ENCODE measurements around the gene BBS9.

The BBS9 gene

DNA sequence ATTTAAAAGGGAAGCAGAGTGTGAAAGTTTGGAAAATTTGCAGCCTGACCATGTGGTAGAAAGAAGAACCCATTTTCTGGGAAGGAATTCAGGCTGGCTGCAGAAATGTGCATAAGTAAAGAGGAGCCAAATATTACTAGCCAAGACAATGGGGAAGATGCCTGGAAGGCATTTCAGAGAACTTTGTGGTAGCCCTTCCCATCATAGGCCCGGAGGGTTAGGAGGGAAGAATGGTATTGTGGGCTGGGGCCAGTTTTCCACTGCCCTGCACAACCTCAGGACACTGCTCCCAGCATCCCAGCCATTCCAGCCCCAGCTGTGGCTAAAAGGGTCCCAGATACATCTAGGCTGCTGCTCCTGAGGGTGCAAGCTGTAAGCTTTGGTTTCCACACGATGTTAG, 497.5 kb downstream of the BBS9 start:
- no peak for DNase-seq

- no peak for DNase-seq
Observed at GRCh38 chr7:33627741-33628140, 498.4 kb downstream of the BBS9 start.

DNA sequence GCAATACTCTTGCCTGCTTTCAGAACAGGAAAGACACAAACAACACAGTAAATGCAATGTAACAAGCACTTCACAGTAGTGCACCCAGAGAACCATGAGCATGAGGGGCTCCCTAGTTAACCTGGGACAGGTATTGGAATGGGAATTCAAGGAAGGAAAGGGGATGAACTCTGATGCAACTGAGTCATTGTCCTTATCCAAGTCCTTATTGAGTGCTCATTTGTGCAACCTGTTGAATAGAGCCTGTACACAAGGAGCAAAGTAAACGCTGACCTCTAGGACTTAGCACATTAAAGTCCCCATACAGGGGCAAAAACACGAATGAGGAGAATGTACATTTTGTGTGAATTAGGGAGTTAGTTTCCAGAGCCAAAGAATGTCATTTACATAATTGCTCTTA, 499.5 kb downstream of the BBS9 start:
- no peak for DNase-seq

GRCh38 chr7:33630359-33630758, 501.0 kb downstream of the BBS9 start:
- no peak for DNase-seq

GRCh38 chr7:33632322-33632721, 503.0 kb downstream of the BBS9 start:
- DNase-seq = no peak

DNA sequence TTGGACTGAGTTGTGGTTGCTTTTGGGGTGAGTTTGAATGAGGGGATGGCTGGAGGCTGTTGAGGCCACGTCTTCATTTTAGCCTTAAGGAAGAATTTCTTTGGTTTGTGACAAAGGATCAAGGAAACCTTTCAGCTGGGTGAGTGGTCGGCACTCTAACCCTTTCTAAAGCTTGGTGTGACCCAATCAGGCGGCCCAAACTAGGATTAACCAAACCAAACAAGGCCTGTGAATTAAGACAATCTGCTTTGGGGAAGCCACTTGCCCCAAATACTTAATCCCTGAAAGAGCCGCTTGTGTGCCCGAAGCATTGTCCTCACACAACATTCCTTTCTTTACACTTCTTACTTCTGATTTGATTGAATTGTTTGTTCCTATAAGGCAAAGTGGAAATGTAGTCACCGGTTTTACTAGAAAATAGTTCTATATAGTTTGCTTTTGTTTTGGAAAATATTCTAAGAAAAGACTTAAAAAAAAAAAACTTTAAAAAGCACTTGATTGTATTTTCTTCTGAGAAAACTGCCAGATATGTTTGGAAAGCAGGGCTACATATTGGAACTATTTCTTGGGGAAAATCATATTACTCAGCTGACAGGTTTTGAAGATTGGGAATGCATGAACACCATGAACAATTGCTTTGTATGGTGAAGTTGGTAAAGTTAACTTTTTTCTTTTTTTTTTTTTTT, 503.6 kb downstream of the BBS9 start:
- DNase-seq = no peak

DNA sequence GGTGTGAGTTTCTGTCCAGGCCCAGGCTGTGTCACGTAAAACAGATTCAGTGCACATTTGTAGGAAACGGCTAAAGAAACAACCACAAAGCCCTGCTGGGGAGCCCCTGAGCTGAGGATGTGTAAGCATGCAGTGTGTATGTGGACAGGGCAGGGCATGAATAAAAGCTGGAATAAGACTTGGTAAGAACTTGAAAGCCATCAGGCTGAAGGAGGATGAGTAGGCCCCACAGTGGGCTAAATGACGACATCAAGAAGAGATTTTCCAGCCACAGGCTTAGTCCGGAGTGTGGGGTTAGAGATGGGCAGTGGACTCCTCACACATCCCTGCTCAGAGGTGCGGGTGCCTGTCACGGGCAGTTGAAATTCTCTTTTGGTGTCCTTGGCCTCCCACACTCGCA, 505.2 kb downstream of the BBS9 start:
- DNase-seq = no peak

DNA sequence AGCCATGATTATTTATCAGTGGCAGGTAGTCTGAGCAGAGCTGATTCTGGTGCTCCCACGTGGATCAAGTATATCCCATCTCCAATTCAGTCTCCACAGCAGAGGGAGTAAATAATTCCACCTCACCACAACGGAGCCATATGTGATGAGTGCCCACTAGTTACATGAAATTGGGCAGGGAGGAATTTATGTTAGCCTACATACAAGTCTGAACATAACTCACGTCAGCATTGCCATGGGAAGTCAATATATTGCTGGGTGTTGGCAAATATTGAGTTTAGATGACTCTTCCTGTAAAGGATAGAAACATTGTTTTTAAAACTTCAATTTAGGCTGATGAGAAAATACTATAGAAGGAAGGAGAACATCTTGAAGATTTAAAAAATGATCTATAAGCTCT, 507.0 kb downstream of the BBS9 start:
- no peak for DNase-seq

- no peak for DNase-seq
Observed at GRCh38 chr7:33639552-33640197, 510.3 kb downstream of the BBS9 start.

GRCh38 chr7:33640741-33641140, 511.4 kb downstream of the BBS9 start:
- no peak for DNase-seq

GRCh38 chr7:33642312-33642711, 512.9 kb downstream of the BBS9 start:
- DNase-seq = no peak

- DNase-seq = no peak
Observed at GRCh38 chr7:33643530-33643929, 514.2 kb downstream of the BBS9 start.

GRCh38 chr7:33644489-33644888, 515.1 kb downstream of the BBS9 start:
- DNase-seq = no peak

DNA sequence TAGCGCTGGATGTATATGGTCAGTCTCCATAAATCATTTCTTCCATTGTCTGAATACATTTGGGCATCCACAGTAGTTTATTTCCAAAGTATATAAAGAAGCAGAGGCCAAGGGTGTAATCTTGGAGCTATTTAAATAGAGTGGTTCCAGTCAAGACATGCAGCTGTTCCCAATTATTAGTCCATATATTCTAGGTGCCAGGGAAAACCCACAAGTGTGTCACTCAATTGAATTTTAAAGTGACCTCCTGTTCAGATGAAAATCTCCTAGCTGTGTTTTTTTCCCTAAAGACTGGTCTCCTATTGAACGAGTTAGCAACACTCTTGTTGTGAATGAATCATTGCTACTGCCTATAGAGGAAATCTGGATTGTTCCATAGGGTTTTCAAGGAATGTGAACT, 515.7 kb downstream of the BBS9 start:
- DNase-seq = no peak

DNA sequence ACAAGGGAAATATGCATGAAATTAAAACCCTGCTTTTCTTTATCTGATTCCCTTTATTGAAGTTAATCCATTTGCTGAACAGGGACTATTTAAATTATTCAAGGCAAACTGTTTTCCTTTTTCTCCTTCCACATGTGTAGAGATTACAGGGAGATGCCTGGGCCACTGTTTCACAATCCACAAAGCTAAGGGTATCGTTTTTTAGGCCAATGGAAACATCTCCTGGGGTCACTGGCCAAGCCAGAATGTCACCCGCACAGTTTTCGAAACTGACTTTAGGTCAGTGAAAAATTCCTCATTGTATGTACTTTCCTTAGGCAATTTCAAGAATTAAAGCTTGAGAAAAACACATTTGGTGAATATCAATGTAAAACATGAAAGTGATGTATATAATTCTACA, 516.8 kb downstream of the BBS9 start:
- no peak for DNase-seq

DNA sequence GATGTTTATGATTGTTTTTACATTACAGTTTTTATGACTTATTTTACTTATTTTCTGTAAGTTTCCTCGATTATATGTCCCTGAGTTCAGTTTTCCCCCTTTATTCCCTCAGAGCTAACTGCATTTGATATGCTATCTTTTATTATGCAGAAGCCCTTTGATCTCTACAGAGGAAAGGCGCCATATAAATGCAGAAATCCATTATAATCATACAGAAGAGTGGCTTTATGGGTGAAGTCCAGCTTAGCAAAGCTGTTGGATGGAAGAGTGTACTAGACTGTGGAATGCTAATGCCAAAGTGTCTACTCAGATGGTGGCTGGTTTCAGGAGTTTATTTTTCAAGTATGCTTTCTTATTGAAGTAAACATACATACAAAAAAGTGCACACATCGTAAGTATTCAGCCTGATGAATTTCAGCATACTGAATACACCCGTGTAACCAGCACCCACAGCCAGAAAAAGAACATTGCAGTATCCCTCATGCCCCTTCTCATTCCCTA, 517.6 kb downstream of the BBS9 start:
- no peak for DNase-seq

- no peak for DNase-seq
Observed at GRCh38 chr7:33649476-33650441, 520.4 kb downstream of the BBS9 start.

DNA sequence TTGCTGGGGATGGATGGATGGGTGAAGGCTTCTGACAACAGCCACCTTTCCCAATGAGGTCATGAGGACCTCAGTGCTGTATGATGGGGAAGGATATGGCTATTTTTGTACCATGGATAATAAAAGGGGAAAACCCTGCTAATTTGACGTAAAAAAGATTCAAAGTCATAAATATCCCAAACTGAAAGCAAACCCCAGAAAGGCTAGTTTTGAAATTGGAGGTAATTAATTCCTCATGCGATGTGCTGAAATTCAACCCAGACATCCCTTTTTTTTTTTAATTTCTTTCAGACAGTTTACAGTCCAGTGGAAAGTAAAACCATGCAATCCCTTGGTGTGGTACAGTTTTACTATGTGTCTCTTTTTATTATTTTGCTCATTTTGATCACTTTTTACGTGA, 521.5 kb downstream of the BBS9 start:
- DNase-seq = no peak

DNA sequence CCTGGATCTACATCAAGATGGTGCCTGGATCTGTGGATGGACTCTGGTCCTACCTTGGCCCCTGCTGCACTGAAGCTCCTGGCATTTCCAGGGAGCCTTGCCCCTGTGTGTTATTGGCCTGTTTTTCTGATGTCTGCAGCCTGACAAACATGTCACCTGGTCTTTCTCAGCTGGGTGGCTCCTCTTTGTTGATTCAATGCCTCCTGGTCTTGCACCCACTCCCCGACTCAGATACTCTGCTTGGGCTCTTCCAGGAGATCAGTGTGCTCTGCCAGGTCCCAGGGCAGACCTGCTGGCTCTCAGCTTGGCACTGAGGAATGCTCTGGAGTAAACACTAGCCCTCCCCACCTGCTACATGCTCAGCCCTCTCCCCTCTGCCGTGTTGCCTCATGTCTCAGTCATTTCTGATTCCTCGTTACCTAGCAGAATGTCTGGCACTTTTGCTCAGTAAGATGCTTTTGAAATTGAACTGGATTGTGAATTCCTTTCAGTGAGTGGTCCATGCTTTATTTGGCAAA, 522.7 kb downstream of the BBS9 start:
- no peak for DNase-seq

GRCh38 chr7:33654676-33655075, 525.3 kb downstream of the BBS9 start:
- DNase-seq = no peak

All from femur (tissue), 1 donor.